ENCODE results near the gene FGFR3. TPM values are rescaled to one million over a fixed set of nuclear protein-coding genes. Genes with fewer than 3 reads are reported as not detected.

The FGFR3 gene
- polyA plus RNA-seq, 1 donor from 2014 or later = 0.48 TPM

DNA sequence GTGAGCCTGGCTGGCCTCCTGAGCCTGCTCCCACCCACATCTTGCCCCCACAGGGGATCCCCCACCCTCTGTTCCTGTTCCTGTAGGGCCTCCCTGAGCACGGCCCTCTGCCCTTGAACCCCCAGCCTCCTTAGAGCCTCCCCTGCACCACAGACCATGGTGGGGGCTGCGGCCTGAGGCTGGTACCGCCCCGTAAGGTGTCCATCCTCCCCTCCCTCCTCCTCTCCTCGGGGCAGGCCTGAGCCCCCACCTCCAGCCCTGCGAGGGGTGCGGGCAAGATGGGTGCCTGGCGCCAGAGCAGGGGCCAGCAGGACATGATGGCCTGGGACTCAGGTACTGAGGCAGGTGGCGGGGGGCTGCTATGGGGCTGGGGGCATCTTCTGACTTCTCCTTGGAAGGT is 28.4 kb upstream of the FGFR3 start:
- Histone ChIP-seq H3F3A (ENCODE audit: insufficient read depth, low read length, poor library complexity, severe bottlenecking) (no peaks in the 10 kb centered on the region), H3K4me2 (ENCODE audit: low read length) (no peak overlapping the region), H4K20me1 (ENCODE audit: insufficient read depth) (no peaks in the 10 kb centered on the region), H3K79me2 (replicated peaks; ENCODE audit: insufficient read depth, low read length) (no peaks in the 10 kb centered on the region), H3K9me3 (ENCODE audit: low read length) (no peaks in the 10 kb centered on the region), H2AFZ (ENCODE audit: low read depth, low read length) (no peak overlapping the region), H3K27ac (ENCODE audit: low read length) (no peak overlapping the region), H3K36me3 (ENCODE audit: insufficient read depth, low read length) (no peaks in the 10 kb centered on the region), H3K9me2 (ENCODE audit: insufficient read depth, low read length) (no peaks in the 10 kb centered on the region), H3K4me3 (ENCODE audit: low read length) (no peak overlapping the region), H3K27me3 (ENCODE audit: insufficient read depth, low read depth, low read length) (peaks cover 21% of the 10 kb centered on the region), H3K9ac (ENCODE audit: low read length) (no peak overlapping the region)
- TF ChIP-seq SMC3 (conservative IDR thresholded peaks at IDR 0.05; ENCODE audit: poor library complexity) (no peak), MXI1 (conservative IDR thresholded peaks at IDR 0.05; ENCODE audit: poor library complexity, severe bottlenecking) (no peak), EP300 (conservative IDR thresholded peaks at IDR 0.05; ENCODE audit: poor library complexity, severe bottlenecking) (no peak), EZH2 (IDR thresholded peaks at IDR 0.05; ENCODE audit: borderline replicate concordance, insufficient read depth, low read length, poor library complexity, severe bottlenecking) (no peak), POLR2AphosphoS5 (IDR thresholded peaks at IDR 0.05) (no peak)
- TF ChIP-seq, protein P1, sequence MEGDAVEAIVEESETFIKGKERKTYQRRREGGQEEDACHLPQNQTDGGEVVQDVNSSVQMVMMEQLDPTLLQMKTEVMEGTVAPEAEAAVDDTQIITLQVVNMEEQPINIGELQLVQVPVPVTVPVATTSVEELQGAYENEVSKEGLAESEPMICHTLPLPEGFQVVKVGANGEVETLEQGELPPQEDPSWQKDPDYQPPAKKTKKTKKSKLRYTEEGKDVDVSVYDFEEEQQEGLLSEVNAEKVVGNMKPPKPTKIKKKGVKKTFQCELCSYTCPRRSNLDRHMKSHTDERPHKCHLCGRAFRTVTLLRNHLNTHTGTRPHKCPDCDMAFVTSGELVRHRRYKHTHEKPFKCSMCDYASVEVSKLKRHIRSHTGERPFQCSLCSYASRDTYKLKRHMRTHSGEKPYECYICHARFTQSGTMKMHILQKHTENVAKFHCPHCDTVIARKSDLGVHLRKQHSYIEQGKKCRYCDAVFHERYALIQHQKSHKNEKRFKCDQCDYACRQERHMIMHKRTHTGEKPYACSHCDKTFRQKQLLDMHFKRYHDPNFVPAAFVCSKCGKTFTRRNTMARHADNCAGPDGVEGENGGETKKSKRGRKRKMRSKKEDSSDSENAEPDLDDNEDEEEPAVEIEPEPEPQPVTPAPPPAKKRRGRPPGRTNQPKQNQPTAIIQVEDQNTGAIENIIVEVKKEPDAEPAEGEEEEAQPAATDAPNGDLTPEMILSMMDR (IDR thresholded peaks at IDR 0.05; ENCODE audit: poor library complexity, severe bottlenecking) = no peak
- TF ChIP-seq, protein P2, sequence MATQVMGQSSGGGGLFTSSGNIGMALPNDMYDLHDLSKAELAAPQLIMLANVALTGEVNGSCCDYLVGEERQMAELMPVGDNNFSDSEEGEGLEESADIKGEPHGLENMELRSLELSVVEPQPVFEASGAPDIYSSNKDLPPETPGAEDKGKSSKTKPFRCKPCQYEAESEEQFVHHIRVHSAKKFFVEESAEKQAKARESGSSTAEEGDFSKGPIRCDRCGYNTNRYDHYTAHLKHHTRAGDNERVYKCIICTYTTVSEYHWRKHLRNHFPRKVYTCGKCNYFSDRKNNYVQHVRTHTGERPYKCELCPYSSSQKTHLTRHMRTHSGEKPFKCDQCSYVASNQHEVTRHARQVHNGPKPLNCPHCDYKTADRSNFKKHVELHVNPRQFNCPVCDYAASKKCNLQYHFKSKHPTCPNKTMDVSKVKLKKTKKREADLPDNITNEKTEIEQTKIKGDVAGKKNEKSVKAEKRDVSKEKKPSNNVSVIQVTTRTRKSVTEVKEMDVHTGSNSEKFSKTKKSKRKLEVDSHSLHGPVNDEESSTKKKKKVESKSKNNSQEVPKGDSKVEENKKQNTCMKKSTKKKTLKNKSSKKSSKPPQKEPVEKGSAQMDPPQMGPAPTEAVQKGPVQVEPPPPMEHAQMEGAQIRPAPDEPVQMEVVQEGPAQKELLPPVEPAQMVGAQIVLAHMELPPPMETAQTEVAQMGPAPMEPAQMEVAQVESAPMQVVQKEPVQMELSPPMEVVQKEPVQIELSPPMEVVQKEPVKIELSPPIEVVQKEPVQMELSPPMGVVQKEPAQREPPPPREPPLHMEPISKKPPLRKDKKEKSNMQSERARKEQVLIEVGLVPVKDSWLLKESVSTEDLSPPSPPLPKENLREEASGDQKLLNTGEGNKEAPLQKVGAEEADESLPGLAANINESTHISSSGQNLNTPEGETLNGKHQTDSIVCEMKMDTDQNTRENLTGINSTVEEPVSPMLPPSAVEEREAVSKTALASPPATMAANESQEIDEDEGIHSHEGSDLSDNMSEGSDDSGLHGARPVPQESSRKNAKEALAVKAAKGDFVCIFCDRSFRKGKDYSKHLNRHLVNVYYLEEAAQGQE (IDR thresholded peaks at IDR 0.05; ENCODE audit: borderline replicate concordance) = no peak

DNA sequence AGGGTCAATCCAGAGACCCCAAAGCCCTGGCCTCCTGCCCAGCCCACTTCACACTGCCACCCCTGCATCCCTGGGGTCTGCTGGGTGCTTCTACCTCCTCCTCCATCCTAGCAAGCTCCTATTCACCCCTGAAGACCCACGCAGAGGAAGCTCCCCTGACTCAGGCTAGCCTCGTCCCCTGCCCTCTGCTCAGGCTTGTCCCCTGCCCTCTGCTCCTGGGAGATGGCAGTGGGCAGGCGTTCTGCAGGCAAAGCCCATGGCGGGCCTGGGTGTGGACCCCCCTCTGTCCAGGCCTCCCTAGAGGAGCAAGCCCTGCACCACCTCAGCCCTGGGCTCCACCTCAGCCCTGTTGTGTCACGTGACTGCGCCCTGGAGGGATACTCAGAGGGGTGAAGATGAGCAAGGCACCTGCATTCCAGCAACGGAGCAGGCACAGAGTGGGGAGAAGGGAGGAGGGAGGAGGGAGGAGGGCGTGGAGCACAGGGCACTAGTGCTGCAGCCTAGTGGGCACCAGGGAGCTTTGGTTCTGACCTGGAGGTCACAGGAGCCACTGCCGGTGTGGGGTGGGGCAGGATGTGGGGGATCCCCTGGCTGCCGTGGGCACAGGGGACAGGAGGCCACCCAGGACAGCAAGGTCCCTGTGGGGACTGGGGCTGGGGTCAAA is 27.6 kb upstream of the FGFR3 start:
- Histone ChIP-seq H3F3A (ENCODE audit: insufficient read depth, low read length, poor library complexity, severe bottlenecking) (no peaks in the 10 kb centered on the region), H2AFZ (ENCODE audit: low read depth, low read length) (no peak overlapping the region), H3K4me2 (ENCODE audit: low read length) (no peak overlapping the region), H3K27ac (ENCODE audit: low read length) (no peak overlapping the region), H4K20me1 (ENCODE audit: insufficient read depth) (no peaks in the 10 kb centered on the region), H3K9me3 (ENCODE audit: low read length) (no peaks in the 10 kb centered on the region), H3K9me2 (ENCODE audit: insufficient read depth, low read length) (no peaks in the 10 kb centered on the region), H3K9ac (ENCODE audit: low read length) (no peak overlapping the region), H3K27me3 (ENCODE audit: insufficient read depth, low read depth, low read length) (peaks cover 21% of the 10 kb centered on the region), H3K4me3 (ENCODE audit: low read length) (no peak overlapping the region), H3K79me2 (replicated peaks; ENCODE audit: insufficient read depth, low read length) (no peaks in the 10 kb centered on the region), H3K36me3 (ENCODE audit: insufficient read depth, low read length) (no peaks in the 10 kb centered on the region)
- TF ChIP-seq, protein P1 (IDR thresholded peaks at IDR 0.05; ENCODE audit: poor library complexity, severe bottlenecking) = no peak
- TF ChIP-seq, protein P2 (IDR thresholded peaks at IDR 0.05; ENCODE audit: borderline replicate concordance) = no peak
